CD4-positive, alpha-beta T cell (primary cell): ENCODE results near the gene CERCAM. TPM values are rescaled to one million over a fixed set of nuclear protein-coding genes. Genes with fewer than 3 reads are reported as not detected.

Source experiments
- ATAC-seq: fragments of 200-7000 bp; cut with Tn5 transposase; one replicate; pipeline ENCODE4 v1.10.0; 2022; ENCODE audit warnings: mild to moderate bottlenecking; ENCODE audit not compliant: poor library complexity
- CTCF ChIA-PET: fragments of 350-600 bp; sonication (Branson Sonifier 250); formaldehyde crosslinking; loops from one replicate; lab custom pipeline; 2021; ENCODE audit warnings: antibody characterized with exemption, inconsistent platforms; lab: Charles Lee
- POLR2A ChIA-PET: fragments of 350-600 bp; sonication (Branson Sonifier 250); formaldehyde crosslinking; loops from one replicate; lab custom pipeline; 2021; ENCODE audit warnings: antibody characterized with exemption, inconsistent platforms; lab: Charles Lee
- DNase-seq, 14 experiments: peaks; one replicate each; pipeline ENCODE4 v3.0.0-alpha.2; 2013 to 2020; ENCODE audit warnings: mixed read lengths in 2 of 14
- H3K27ac ChIP-seq, 2 donors: one replicate each; pipeline versions ENCODE4 v1.5.1 to v1.7.0; 2013; ENCODE audit warnings: low read length in 2 of 2, low read depth in 1 of 2, mild to moderate bottlenecking in 1 of 2
- H3K27me3 ChIP-seq, 2 experiments: 1 replicate in 1 of 2; 2 replicates in 1 of 2; pipeline versions ENCODE4 v1.6.1 to v1.7.0; 2013; ENCODE audit warnings: low read length in 2 of 2, control low read depth in 1 of 2, mild to moderate bottlenecking in 1 of 2, moderate library complexity in 1 of 2; ENCODE audit not compliant: insufficient read depth in 2 of 2, control insufficient read depth in 1 of 2
- H3K36me3 ChIP-seq: one replicate; pipeline ENCODE4 v1.6.1; 2013; ENCODE audit warnings: low read length, control low read depth; ENCODE audit not compliant: insufficient read depth
- H3K4me1 ChIP-seq: one replicate; pipeline ENCODE4 v1.6.1; 2013; ENCODE audit warnings: low read length, control low read depth; ENCODE audit not compliant: insufficient read depth
- H3K4me3 ChIP-seq: one replicate; pipeline ENCODE4 v1.5.1; 2013; ENCODE audit warnings: mild to moderate bottlenecking, low read length, moderate library complexity
- H3K9me3 ChIP-seq, 2 experiments: 1 replicate in 1 of 2; 2 replicates in 1 of 2; pipeline versions ENCODE4 v1.6.1 to v1.7.0; 2013; ENCODE audit warnings: low read length in 2 of 2, mild to moderate bottlenecking in 2 of 2, control low read depth in 1 of 2, moderate library complexity in 1 of 2; ENCODE audit not compliant: control insufficient read depth in 1 of 2, insufficient read depth in 1 of 2
- H3K27ac Mint-ChIP-seq: one replicate; pipeline ENCODE4 v1.8.0; 2020; ENCODE audit warnings: mixed read lengths
- H3K27me3 Mint-ChIP-seq: one replicate; pipeline ENCODE4 v1.8.0; 2021; ENCODE audit warnings: mixed read lengths
- H3K36me3 Mint-ChIP-seq: one replicate; pipeline ENCODE4 v1.8.0; 2021; ENCODE audit warnings: low read depth, mixed read lengths
- H3K4me1 Mint-ChIP-seq: one replicate; pipeline ENCODE4 v1.8.0; 2021; ENCODE audit warnings: low read depth, mixed read lengths
- H3K4me3 Mint-ChIP-seq: one replicate; pipeline ENCODE4 v1.8.0; 2020; ENCODE audit warnings: mild to moderate bottlenecking, mixed read lengths
- H3K9me3 Mint-ChIP-seq: one replicate; pipeline ENCODE4 v1.8.0; 2020; ENCODE audit warnings: mixed read lengths
- CTCF ChIP-seq: fragments of 200-600 bp; IDR thresholded peaks from one replicate; pipeline ENCODE4 v1.8.0; 2022; ENCODE audit warnings: antibody characterized with exemption, mild to moderate bottlenecking
- intact Hi-C, 2 experiments: fragments of 100-400 bp; cut with DNase I in 1 of 2; cut with micrococcal nuclease in 1 of 2; formaldehyde crosslinking; loops; one replicate each; pipeline versions ENCODE4 v1.15.1 to v1.9.0; 2023 to 2025; cut with DNase I, micrococcal nuclease
- total RNA-seq, 174 experiments: library from RNA in 2 of 174; stranded (reverse) in 2 of 174; gene quantifications; one replicate each; pipeline ENCODE4 v1.2.3 and lab custom pipeline; 2021 to 2026

Gene CERCAM
- total RNA-seq, 2 experiments from 2014 or later: 0.30 to 0.31 TPM

DNA sequence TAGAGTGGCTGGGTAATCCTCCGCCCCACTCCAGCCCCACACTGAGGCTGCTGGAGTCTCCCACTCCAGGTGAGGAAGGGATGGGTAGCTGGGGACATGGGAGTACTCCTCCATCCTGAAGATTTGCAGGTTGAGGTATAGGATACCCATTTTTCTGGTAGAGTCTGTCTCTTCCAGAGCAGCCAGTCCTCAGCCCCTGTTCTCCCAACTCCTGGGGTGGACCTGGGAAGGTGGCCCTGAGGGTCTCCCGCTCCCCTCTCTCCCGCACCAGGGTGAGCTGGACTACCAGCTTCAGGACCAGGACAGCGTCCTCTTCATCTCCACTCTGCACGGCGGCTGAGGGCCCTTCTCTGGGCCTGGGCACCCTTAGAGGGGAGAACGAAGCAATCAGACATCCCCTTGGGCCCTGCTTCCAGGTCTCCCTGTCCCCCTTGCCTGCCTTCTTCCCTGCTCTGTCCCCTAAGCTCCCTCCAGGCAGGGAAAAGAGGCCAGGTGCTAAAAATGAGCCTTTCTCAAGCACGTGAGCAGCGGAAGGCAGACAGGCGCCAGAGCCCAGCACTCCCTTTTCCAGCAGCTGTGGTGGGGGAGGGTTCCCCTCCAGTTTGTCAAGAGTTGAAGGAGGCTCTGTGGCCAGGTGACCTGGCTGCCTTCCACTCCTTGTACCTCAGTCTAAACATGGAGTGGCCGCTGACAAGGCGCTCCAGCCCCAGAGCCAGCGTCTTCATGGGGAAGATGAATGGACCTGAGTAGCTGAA, 31.1 kb upstream of the CERCAM start:
- no peak overlapping the region for H3K4me3 Mint-ChIP-seq
- CTCF ChIA-PET: no interaction called here
- no peak overlapping the region for H3K4me3 ChIP-seq
- no peak overlapping the region for H3K27ac Mint-ChIP-seq
- H3K36me3 Mint-ChIP-seq: peaks cover 66% of the 10 kb centered on the region
- intact Hi-C loops: no loop called here
- no peaks in the 10 kb centered on the region for H3K27me3 ChIP-seq
- TF ChIP-seq CTCF: no peak
- H3K4me1 Mint-ChIP-seq: no peaks in the 10 kb centered on the region
- H3K4me1 ChIP-seq: no peaks in the 10 kb centered on the region
- no peaks in the 10 kb centered on the region for H3K27me3 Mint-ChIP-seq
- no peak overlapping the region for H3K27ac ChIP-seq
- DNase-seq (no peak), ATAC-seq (no peak)
- no peaks in the 10 kb centered on the region for H3K9me3 Mint-ChIP-seq
- POLR2A ChIA-PET: no interaction called here
- peaks cover 75% of the 10 kb centered on the region for H3K36me3 ChIP-seq
- H3K9me3 ChIP-seq: no peaks in the 10 kb centered on the region

- Histone ChIP-seq H3K4me3 (no peak overlapping the region), H3K27ac (no peak overlapping the region), H3K36me3 (peaks cover 69% of the 10 kb centered on the region), H3K27me3 (no peaks in the 10 kb centered on the region), H3K9me3 (no peaks in the 10 kb centered on the region), H3K4me1 (no peaks in the 10 kb centered on the region)
- peaks cover 59% of the 10 kb centered on the region for H3K36me3 Mint-ChIP-seq
- POLR2A ChIA-PET: no interaction called here
- intact Hi-C loops: no loop called here
- H3K9me3 Mint-ChIP-seq: no peaks in the 10 kb centered on the region
- DNase-seq (no peak), ATAC-seq (no peak)
- H3K4me1 Mint-ChIP-seq: no peaks in the 10 kb centered on the region
- TF ChIP-seq CTCF: no peak
- H3K27ac Mint-ChIP-seq: no peak overlapping the region
- H3K4me3 Mint-ChIP-seq: no peak overlapping the region
- CTCF ChIA-PET: no interaction called here
- no peaks in the 10 kb centered on the region for H3K27me3 Mint-ChIP-seq
Measured at GRCh38 chr9:128390150-128390812, 30.4 kb upstream of the CERCAM start.

DNA sequence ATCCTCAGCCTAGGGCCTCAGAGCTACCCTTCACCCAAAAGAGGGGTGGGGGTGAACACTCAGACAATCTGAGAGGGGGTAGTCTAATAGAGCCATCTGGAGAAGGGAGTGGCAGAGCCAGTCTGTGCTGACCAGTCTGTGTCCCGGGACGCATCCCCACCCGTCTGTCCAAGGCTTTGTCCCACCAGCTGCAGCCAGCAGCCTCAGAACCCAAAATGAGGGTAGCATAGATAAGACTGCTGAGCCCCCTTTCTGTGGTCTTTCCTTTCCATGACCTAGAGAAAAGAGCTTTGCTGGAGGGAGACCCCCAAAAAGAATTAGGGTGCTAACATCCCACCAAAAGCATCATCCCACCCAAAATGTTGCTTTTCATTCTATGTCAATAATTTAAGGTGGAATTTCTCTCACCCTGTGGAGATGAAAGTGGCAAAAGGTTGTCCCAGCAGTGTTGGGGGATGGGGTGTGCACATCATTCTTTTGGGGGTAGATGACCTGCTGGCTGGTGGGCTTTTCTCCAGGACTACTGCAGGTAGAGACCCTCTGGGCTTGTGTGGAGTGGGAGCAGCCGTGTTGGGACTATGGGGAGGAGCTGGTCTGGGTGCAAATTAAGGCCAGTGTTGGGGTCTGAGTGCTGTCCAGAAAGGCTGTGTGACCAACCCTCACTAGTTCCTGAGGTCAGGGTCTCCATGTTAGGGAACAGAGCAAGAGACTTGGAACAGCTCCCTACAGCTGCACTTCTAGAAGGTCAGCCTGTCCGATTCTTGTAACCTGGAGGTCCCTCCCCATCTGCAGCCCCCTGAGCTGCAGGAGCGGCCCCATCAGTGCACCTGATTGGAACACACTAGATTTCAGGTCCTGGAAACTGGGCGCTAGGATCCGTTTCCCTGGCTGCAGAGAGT, 29.6 kb upstream of the CERCAM start:
- Histone ChIP-seq H3K9me3 (no peaks in the 10 kb centered on the region), H3K27ac (no peak overlapping the region), H3K4me1 (no peaks in the 10 kb centered on the region), H3K36me3 (peaks cover 62% of the 10 kb centered on the region), H3K27me3 (no peaks in the 10 kb centered on the region), H3K4me3 (no peak overlapping the region)
- H3K4me3 Mint-ChIP-seq: no peak overlapping the region
- H3K9me3 Mint-ChIP-seq: no peaks in the 10 kb centered on the region
- DNase-seq (no peak), ATAC-seq (no peak)
- POLR2A ChIA-PET: no interaction called here
- no peak for TF ChIP-seq CTCF
- intact Hi-C loops: no loop called here
- H3K27ac Mint-ChIP-seq: no peak overlapping the region
- CTCF ChIA-PET: no interaction called here
- H3K27me3 Mint-ChIP-seq: no peaks in the 10 kb centered on the region
- peaks cover 57% of the 10 kb centered on the region for H3K36me3 Mint-ChIP-seq
- no peaks in the 10 kb centered on the region for H3K4me1 Mint-ChIP-seq
